ENCODE data around the gene CEP76. TPM values are rescaled to one million over a fixed set of nuclear protein-coding genes. Genes with fewer than 3 reads are reported as not detected.

The CEP76 gene
- total RNA-seq, 4 donors from 2014 or later: 6.8 to 14.2 (median 9.6) TPM

DNA sequence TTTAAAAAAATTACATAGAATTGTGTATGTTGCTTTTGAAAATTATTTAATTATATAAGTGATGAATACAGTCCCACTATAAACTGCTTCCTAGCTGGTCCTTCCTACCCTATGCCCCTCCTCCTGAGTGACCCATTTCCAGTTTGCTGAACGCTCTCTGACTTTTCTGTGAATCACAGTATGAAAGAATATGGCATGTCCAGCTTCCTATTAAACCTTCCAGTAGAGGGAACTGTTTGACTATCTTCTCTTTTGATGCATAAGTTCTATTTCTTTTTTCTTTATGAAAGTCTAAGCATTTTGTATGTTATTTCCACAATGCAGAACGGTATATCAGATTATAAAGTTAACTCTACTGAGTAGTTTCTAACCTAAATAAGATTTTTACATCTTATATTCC, 41.6 kb upstream of the CEP76 start:
- Histone ChIP-seq H3K36me3 (no peaks in the 10 kb centered on the region), H3K4me3 (no peak overlapping the region), H3K27me3 (no peaks in the 10 kb centered on the region), H3K9me3 (no peaks in the 10 kb centered on the region), H3K27ac (no peak overlapping the region), H3K4me1 (no peaks in the 10 kb centered on the region)
- TF ChIP-seq POLR2A (IDR thresholded peaks at IDR 0.05): no peak
- TF ChIP-seq EP300 (IDR thresholded peaks at IDR 0.05): no peak
- TF ChIP-seq POLR2AphosphoS5 (IDR thresholded peaks at IDR 0.05): no peak
- TF ChIP-seq, protein P1, sequence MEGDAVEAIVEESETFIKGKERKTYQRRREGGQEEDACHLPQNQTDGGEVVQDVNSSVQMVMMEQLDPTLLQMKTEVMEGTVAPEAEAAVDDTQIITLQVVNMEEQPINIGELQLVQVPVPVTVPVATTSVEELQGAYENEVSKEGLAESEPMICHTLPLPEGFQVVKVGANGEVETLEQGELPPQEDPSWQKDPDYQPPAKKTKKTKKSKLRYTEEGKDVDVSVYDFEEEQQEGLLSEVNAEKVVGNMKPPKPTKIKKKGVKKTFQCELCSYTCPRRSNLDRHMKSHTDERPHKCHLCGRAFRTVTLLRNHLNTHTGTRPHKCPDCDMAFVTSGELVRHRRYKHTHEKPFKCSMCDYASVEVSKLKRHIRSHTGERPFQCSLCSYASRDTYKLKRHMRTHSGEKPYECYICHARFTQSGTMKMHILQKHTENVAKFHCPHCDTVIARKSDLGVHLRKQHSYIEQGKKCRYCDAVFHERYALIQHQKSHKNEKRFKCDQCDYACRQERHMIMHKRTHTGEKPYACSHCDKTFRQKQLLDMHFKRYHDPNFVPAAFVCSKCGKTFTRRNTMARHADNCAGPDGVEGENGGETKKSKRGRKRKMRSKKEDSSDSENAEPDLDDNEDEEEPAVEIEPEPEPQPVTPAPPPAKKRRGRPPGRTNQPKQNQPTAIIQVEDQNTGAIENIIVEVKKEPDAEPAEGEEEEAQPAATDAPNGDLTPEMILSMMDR (IDR thresholded peaks at IDR 0.05): peak in 3 of 4 experiments; percentile 54 to 62 (median 56)
- peak; percentile 34 for ATAC-seq
- 0% methylated on average over 2 of the region's 2 CpGs for WGBS, 2 donors (ENCODE audit: low coverage in 1 of 2)

DNA sequence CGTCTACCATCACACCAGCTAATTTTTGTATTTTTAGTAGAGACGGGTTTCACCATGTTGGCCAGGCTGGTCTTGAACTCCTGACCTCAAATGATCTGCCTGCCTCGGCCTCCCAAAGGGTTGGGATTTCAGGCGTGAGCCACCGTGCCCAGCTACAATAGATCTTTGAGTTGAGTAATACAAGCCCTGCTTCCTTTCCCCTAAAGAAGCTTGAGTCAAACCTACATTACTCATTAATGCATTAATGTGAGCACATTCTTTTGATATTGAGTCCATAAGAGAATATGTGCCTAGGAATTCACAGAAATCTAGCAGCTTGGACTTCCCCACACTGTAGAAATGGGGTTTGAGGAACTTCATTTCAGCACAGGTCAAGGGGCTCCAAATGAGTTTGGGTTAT, 39.9 kb upstream of the CEP76 start:
- Histone ChIP-seq H3K27me3 (no peaks in the 10 kb centered on the region), H3K27ac (no peak overlapping the region), H3K9me3 (no peaks in the 10 kb centered on the region), H3K4me1 (no peaks in the 10 kb centered on the region), H3K4me3 (no peak overlapping the region), H3K36me3 (no peaks in the 10 kb centered on the region)
- WGBS, 2 donors (ENCODE audit: low coverage in 1 of 2): 75 to 77% methylated on average over 2 to 3 of the region's 5 CpGs
- TF ChIP-seq POLR2A (IDR thresholded peaks at IDR 0.05): no peak
- no peak for TF ChIP-seq EP300 (IDR thresholded peaks at IDR 0.05)
- no peak for TF ChIP-seq POLR2AphosphoS5 (IDR thresholded peaks at IDR 0.05)
- TF ChIP-seq, protein P1 (IDR thresholded peaks at IDR 0.05): no peak
- no peak for ATAC-seq

DNA sequence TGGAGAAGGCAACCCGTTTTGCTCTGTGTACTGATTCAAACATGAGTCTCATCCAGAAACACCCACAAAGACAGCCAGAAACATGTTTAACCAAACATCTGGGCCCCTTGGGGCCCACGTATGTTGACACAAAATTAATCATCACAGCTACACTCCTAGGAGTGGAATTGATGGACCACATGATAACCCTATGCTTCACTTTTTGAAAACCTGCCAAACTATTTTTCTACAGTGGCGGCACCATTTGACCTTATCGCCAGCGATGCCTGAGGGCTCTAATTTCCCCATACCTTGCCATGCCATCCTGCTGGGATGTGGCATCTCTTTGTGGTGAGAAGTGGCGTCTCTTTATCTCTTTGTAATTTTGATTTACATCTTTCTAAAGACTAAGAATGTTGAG, 38.8 kb upstream of the CEP76 start:
- TF ChIP-seq, protein P1 (IDR thresholded peaks at IDR 0.05): no peak
- TF ChIP-seq EP300 (IDR thresholded peaks at IDR 0.05) (no peak), POLR2AphosphoS5 (IDR thresholded peaks at IDR 0.05) (no peak), POLR2A (IDR thresholded peaks at IDR 0.05) (no peak)
- H3K4me3 ChIP-seq: no peak overlapping the region
- no peaks in the 10 kb centered on the region for H3K27me3 ChIP-seq
- no peak for ATAC-seq
- no peaks in the 10 kb centered on the region for H3K9me3 ChIP-seq
- 79 to 88% methylated on average over 4 to 5 of the region's 6 CpGs for WGBS, 2 donors (ENCODE audit: low coverage in 1 of 2)
- H3K4me1 ChIP-seq: no peaks in the 10 kb centered on the region
- H3K36me3 ChIP-seq: no peaks in the 10 kb centered on the region
- no peak overlapping the region for H3K27ac ChIP-seq

DNA sequence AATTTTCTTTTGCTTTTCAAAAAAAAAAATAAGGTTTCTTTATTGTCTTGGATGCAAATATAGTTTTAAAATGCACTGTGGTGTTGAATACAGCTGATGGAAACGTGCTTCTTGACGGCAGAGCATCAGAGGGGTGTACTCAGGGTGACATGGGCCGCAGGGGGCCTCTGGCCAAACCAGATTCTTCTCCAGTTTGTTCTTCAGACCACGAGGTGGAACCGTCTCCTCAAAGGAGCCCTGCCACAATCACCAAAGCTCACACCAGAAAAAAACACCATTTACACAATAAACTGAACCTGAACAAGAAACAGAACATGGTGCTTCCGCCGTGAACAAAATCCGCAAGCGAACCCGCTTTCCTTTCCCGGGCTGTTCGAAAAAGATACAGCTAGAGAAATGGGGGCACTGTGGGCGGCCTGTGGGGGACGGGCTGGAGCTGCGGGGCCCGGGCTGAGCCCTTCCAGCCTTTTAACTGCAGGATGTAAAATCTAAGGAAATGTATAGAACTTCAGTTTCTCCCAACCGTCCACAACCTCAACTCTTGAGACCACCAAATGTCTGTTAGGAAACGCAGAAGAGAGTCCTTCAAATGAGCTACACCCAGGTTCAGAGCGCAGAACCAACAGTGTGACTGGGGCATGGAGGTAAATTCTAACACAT, 34.9 kb upstream of the CEP76 start:
- WGBS, 2 donors (ENCODE audit: low coverage in 1 of 2): 75 to 78% methylated on average over 4 to 16 of the region's 19 CpGs
- H3K9me3 ChIP-seq: no peaks in the 10 kb centered on the region
- no peaks in the 10 kb centered on the region for H3K36me3 ChIP-seq
- H3K27me3 ChIP-seq: no peaks in the 10 kb centered on the region
- TF ChIP-seq EP300 (IDR thresholded peaks at IDR 0.05) (no peak), POLR2AphosphoS5 (IDR thresholded peaks at IDR 0.05) (no peak), POLR2A (IDR thresholded peaks at IDR 0.05) (no peak)
- TF ChIP-seq, protein P1 (IDR thresholded peaks at IDR 0.05): no peak
- no peak overlapping the region for H3K27ac ChIP-seq
- ATAC-seq: no peak
- H3K4me3 ChIP-seq: no peak overlapping the region
- no peaks in the 10 kb centered on the region for H3K4me1 ChIP-seq

Data from gastroesophageal sphincter (tissue), 4 donors.